GM19372 (cell line): ENCODE measurements around the gene HACD1.
"Not testable (repeated sequence)": the region's sequence is repeated elsewhere in the genome, so short reads cannot be mapped to it uniquely, and the experiment has no call there.

ENCODE experiments used
- ATAC-seq: cut with Tn5 transposase; IDR thresholded peaks from one replicate; pipeline ENCODE4 v1.9.1; 2021; ENCODE audit warnings: mild to moderate bottlenecking, low read depth, moderate library complexity; ENCODE audit not compliant: unreplicated experiment

HACD1 gene

GRCh38 chr10:17643755-17644484, 26.7 kb upstream of the HACD1 start, which contains the start of gene STAM:
Gene STAM (plus strand): TSS chr10:17644151. CDS start chr10:17644340, 189 bp downstream.
- ATAC-seq = peak; percentile 81

- peak; percentile 22 for ATAC-seq
These were observed 26.2 kb upstream of the HACD1 start for GRCh38 chr10:17643339-17643754.

DNA sequence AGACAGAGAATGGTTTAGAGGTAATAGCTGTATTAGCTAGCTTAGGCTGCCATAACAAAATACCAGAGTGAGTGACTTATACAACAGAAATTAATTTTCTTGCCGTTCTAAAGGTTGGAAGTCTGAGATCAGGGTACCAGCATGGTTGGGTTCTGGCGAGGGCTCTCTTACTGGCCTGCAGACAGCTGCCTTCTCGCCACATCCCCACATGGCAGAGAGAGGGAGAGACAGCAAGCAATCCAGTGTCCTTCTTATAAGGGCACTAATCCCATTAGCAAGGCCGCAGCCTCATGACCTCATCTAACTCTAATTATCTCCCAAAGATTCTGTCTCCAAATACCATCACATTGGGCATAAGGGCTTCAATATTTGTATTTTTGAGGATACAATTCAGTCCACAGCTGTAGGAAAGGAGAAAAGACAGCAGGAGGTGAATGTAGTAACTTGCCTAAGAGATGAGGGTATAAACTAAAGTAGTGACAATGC, 23.2 kb upstream of the HACD1 start:
- ATAC-seq = no peak

- ATAC-seq = no peak
These were observed 20.7 kb upstream of the HACD1 start for GRCh38 chr10:17637869-17638268.

GRCh38 chr10:17633353-17633752, 16.2 kb upstream of the HACD1 start:
- ATAC-seq = no peak

DNA sequence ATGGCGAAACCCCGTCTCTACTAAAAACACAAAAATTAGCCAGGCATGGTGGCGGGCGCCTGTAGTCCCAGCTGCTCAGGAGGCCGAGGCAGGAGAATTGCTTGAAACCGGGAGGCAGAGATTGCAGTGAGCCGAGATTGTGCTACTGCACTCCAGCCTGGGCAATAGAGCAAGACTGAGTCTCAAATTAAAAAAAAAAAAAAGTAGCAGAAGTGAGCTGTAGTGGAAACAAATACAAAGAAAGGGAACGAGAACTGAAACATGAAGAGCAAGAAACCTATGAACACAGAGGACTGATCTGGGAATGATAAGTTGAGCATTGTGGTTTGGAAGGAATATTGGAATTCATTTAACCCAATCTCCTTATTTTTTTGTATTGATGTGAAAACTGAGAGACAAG, 15.4 kb upstream of the HACD1 start:
- ATAC-seq = not testable (repeated sequence)

DNA sequence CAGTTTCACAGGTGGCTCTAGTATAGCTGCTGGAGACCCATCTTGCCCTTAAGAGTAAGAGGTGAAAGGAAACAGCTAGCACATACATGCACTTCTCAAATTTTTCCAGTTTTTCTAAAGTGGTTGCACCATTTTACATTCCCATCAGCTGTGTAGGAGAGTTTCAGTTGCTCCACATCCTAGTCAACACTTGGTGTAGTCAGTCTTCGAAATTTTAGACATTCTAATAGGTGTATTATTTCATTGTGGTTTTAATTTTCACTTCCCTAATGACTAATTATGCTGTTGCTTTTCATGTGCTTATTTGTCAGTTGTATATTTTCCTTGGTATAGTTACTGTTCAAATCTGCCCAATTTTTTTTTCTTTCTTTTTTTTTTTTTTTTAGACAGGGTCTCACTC, 9.5 kb upstream of the HACD1 start:
- ATAC-seq = no peak

GRCh38 chr10:17624996-17625395, 7.8 kb upstream of the HACD1 start:
- no peak for ATAC-seq

DNA sequence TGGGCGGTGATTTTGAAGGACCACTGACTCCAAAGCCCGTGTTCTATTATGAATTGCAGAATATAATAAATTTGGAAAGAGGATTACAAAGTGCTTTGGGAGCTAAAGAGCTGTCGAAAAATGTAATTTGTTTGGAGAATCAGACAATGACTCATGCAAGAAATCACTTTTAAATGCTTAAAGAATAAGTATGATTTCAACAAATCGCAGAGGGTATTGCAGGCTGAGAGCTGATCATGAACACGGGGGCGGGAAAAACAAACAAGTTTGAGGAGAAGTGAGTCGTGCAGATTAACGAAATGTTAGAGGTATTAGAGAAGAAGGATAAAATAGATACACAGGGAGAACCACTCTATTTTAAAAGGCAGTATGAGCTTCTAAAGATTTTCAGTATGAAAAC, 4.9 kb upstream of the HACD1 start:
- ATAC-seq = no peak

DNA sequence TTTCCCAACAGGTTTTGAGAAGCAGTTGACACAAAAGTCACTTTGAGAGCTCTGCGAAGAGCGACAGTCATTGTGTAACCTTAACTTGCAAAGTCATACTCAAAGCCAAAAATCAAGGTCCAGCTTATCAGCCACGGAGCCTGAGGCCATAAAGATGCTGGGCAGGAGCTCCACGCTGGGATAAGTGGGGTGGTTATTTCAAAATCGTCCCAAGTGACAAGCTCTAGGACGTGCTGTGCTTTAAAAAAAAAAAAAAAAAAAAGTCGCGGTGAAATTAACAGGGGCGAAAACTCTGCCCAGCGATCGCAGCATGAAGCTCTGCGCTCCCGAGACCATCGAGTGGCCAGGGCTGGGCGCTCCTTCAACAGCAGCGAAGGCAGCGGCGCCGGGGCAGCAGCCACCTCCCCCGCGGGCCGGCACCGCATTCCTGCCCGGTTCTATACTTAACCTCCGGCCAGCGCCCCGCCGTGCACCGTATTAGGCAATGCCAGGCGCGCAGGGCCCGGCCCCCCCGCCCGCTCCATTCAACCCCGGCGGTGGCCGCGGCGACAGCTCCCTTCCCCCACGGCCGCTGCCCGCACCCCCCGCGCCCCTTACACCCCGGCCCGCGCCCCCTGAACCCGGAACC, 657 bp downstream of the HACD1 start:
- ATAC-seq = peak; percentile 38

GRCh38 chr10:17609523-17610079, 7.6 kb downstream of the HACD1 start:
- ATAC-seq = no peak

- ATAC-seq = peak; percentile 81
These were observed 9.4 kb downstream of the HACD1 start for GRCh38 chr10:17607603-17608332.

DNA sequence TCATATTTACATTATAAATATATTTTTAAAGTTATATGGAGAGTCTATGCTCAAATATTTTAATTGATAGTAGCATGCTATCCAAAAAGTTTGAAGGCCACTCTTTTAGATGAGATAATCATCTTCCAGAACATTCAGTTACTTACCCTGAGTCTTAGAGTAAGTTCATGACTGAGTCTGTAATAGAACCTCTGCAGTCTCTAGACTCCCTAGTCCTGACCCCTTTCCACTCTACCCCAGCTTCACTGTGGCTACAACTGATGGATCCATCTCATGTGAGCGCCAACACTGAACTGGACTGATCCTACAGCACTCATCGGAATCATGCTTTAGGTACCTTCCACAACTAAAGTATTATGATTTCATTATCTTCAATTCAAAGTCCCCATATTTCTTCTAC, 10.1 kb downstream of the HACD1 start:
- ATAC-seq = no peak

DNA sequence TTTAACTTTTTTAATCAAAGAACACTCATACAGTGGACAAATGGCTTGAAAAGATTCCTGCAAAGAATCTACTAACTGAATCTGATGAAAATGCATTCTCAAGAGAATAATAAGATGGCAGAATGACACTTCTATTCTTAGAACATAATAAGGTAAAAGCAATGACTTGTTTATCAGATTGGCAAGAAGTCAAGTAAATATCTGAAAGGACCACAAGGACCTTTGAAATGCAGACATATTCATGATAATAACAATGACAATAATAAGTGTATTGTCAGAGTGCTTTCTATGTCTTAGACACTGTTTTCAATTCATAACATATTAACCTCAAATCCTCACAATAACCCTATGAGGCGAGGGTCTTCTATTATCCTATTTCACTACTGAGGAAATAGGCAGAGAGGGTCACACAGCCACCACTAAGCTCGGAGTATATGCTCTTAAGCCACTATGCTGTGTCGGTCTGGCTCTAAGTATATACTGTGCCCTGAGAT, 10.6 kb downstream of the HACD1 start:
- no peak for ATAC-seq

DNA sequence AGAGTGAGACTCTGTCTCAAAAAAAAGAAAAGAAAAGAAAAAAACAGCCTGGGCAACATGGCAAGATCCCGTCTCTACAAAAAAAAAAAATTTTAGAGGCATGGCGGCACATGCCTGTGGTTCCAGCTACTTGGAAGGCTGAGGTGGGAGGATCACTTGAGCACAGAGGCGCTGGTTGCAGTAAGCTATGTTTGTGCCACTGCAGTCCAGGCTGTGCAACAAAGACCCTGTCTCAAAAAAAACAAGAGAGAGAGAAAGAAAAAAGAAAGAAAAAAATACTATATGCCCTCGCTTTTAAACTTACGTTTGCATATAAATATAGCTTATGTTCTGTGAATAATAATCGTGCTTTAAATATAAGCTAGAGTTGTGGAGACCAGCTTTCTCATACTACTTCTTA, 11.2 kb downstream of the HACD1 start:
- ATAC-seq = no peak

GRCh38 chr10:17599089-17599488, 18.1 kb downstream of the HACD1 start:
- peak; percentile 75 for ATAC-seq

- ATAC-seq = no peak
These were observed 19.8 kb downstream of the HACD1 start for GRCh38 chr10:17597386-17597785.

- no peak for ATAC-seq
These were observed 26.1 kb downstream of the HACD1 start for GRCh38 chr10:17590969-17591645.

DNA sequence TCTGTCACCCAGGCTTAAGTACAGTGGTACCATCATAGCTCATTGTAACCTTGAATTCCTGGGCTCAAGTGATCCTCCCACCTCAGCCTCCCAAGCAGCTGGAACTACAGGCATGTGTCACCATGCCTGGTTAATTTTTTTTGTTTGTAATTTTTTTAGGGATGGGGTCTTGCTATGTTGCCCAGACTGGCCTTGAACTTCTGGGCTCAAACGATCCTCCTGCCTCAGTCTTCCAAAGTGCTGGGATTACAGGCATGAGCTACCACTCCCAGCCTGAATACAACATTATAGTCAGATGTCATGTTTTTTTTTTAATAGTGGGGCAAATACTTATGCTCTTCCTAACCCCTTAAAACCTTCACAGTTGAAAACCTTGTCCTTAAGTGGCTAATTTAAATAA, 27.9 kb downstream of the HACD1 start:
- ATAC-seq = not testable (repeated sequence)

- ATAC-seq = no peak
These were observed 28.8 kb downstream of the HACD1 start for GRCh38 chr10:17588420-17588819.
